ENCODE data around the gene PLEKHA7. TPM values are rescaled to one million over a fixed set of nuclear protein-coding genes. Genes with fewer than 3 reads are reported as not detected.

PLEKHA7 gene
- total and polyA plus RNA-seq, 2 of the 13 experiments (the other 11 are each of a cell fraction or from before 2014, with no cell fraction given), result 17.5 to 18.7 TPM

GRCh38 chr11:16925561-16926065 lies 88.6 kb downstream of the PLEKHA7 start (continued):
- TF ChIP-seq RNF2 (conservative IDR thresholded peaks at IDR 0.05; ENCODE audit: low read depth) (peak; percentile 81), ZNF563 (CRISPR knock-in tag; IDR thresholded peaks at IDR 0.05) (0 out of 2 replicates have a peak, but pooled peaks have one; percentile 24), NFKB2 (CRISPR knock-in tag; IDR thresholded peaks at IDR 0.05; ENCODE audit: borderline replicate concordance) (no peak), MXD4 (CRISPR knock-in tag; IDR thresholded peaks at IDR 0.05) (peak; percentile 53; the same call in 1 of the 2 replicates), POGK (CRISPR knock-in tag; conservative IDR thresholded peaks at IDR 0.05) (0 out of 2 replicates have a peak, but pooled peaks have one; percentile 54), IRF2 (CRISPR knock-in tag; IDR thresholded peaks at IDR 0.05) (0 out of 2 replicates have a peak, but pooled peaks have one; percentile 38), CTCF (CRISPR knock-in tag; IDR thresholded peaks at IDR 0.05) (peak; percentile 5; the same call in 1 of the 2 replicates), KDM4B (CRISPR knock-in tag; IDR thresholded peaks at IDR 0.05) (no peak), ZNF749 (CRISPR knock-in tag; IDR thresholded peaks at IDR 0.05; ENCODE audit: borderline replicate concordance) (peak; percentile 53; the same call in 1 of the 2 replicates), MEIS1 (CRISPR knock-in tag; IDR thresholded peaks at IDR 0.05; ENCODE audit: borderline replicate concordance) (0 out of 2 replicates have a peak, but pooled peaks have one; percentile 53), ZNF446 (CRISPR knock-in tag; IDR thresholded peaks at IDR 0.05) (0 out of 2 replicates have a peak, but pooled peaks have one; percentile 17), ZSCAN9 (CRISPR knock-in tag; IDR thresholded peaks at IDR 0.05; ENCODE audit: borderline replicate concordance) (no peak), PATZ1 (CRISPR knock-in tag; IDR thresholded peaks at IDR 0.05) (0 out of 2 replicates have a peak, but pooled peaks have one; percentile 11), KMT2A (CRISPR knock-in tag; IDR thresholded peaks at IDR 0.05) (0 out of 2 replicates have a peak, but pooled peaks have one; percentile 30), HINFP (CRISPR knock-in tag; IDR thresholded peaks at IDR 0.05; ENCODE audit: low read depth) (no peak), ZNF777 (CRISPR knock-in tag; IDR thresholded peaks at IDR 0.05) (0 out of 2 replicates have a peak, but pooled peaks have one; percentile 50), ZNF253 (CRISPR knock-in tag; IDR thresholded peaks at IDR 0.05; ENCODE audit: borderline replicate concordance) (0 out of 2 replicates have a peak, but pooled peaks have one; percentile 50)
